ENCODE data around the gene KDM1B.
"Not testable (repeated sequence)": the region's sequence is repeated elsewhere in the genome, so short reads cannot be mapped to it uniquely, and the experiment has no call there.

Gene KDM1B

DNA sequence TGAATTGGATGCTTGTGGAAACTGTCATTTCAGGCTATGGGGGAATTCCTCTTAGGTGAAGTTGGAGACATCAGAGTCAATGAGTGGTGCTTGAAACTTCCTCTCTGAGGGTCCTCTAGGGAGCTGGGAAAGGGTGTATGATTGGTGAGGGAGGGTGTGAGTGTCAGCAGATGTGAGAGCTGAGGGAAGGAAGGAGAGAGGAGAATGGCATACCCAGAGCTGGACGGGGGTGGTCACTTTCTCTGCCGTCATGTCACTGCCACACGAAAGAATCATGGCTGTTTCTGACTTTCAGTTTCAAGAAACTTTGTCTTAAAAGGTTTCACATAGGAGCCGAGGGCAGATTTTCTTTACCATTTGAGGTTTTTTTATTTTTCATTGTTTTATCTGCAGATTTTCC, 58.8 kb downstream of the KDM1B start:
- H3K36me3 ChIP-seq (ENCODE audit: control insufficient read depth, low read depth, low read length) = no peaks in the 10 kb centered on the region
- no peaks in the 10 kb centered on the region for H3K9me3 ChIP-seq (ENCODE audit: control insufficient read depth, low read depth, low read length)
- no peak overlapping the region for H3K9ac ChIP-seq (ENCODE audit: low read length)
- H3K4me3 ChIP-seq (ENCODE audit: low read length) = no peak overlapping the region
- no peaks in the 10 kb centered on the region for H3K4me1 ChIP-seq (ENCODE audit: control insufficient read depth, low read depth, low read length)
- H3K27ac ChIP-seq (ENCODE audit: low read length) = no peak overlapping the region
- H3K27me3 ChIP-seq (ENCODE audit: control insufficient read depth, insufficient read depth, low read length) = no peaks in the 10 kb centered on the region

- no peak overlapping the region for H3K4me3 ChIP-seq (ENCODE audit: low read length)
- H3K36me3 ChIP-seq (ENCODE audit: control insufficient read depth, low read depth, low read length) = no peaks in the 10 kb centered on the region
- no peaks in the 10 kb centered on the region for H3K4me1 ChIP-seq (ENCODE audit: control insufficient read depth, low read depth, low read length)
- no peaks in the 10 kb centered on the region for H3K27me3 ChIP-seq (ENCODE audit: control insufficient read depth, insufficient read depth, low read length)
- no peak overlapping the region for H3K27ac ChIP-seq (ENCODE audit: low read length)
- H3K9ac ChIP-seq (ENCODE audit: low read length) = no peak overlapping the region
- no peaks in the 10 kb centered on the region for H3K9me3 ChIP-seq (ENCODE audit: control insufficient read depth, low read depth, low read length)
Measured at GRCh38 chr6:18215436-18215835, 60.2 kb downstream of the KDM1B start.

DNA sequence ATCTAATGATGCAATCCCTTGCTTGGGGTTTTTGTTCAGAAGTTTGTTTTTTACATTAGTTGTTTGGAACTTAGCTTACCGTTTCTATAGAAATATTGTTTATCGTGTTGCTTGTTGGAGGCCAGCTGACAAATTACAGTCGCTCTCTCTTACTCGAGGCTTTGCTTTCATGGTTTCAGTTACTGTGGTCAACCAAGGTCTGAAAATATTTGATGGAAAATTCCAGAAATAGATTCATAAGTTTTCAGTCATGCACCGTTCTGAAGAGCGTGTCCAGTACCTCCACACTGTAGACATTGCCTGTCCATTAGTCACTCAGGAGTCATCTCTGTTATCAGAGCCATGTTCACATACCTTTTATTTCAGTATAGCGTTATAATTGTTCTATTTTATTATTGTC, 61.2 kb downstream of the KDM1B start:
- H3K27ac ChIP-seq (ENCODE audit: low read length) = no peak overlapping the region

DNA sequence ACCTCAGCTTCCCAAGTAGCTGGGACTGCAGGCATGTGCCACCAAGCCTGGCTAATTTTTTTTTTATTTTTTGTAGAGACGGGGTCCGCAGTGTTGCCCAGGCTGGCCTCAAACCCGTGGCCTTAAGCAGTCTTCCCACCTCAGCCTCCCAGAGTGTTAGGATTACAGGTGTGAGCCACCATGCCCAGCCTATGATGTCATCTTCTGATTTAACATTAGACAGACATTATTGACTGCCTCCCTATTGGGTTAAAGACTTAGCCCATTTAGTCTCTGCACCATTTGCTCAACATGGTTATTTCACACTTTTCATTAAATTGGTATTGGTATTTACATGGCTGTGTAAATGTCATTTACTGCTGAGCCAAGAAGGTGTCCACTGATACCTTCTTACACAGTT, 63.0 kb downstream of the KDM1B start:
- Histone ChIP-seq H3K36me3 (ENCODE audit: control insufficient read depth, low read depth, low read length) (peaks cover 10% of the 10 kb centered on the region), H3K27ac (ENCODE audit: low read length) (no peak overlapping the region), H3K4me1 (ENCODE audit: control insufficient read depth, low read depth, low read length) (no peaks in the 10 kb centered on the region), H3K9ac (ENCODE audit: low read length) (no peak overlapping the region), H3K9me3 (ENCODE audit: control insufficient read depth, low read depth, low read length) (no peaks in the 10 kb centered on the region), H3K4me3 (ENCODE audit: low read length) (no peak overlapping the region), H3K27me3 (ENCODE audit: control insufficient read depth, insufficient read depth, low read length) (no peaks in the 10 kb centered on the region)

More for the DNA sequence above, 61.2 kb downstream of the KDM1B start:
- H3K4me3 ChIP-seq (ENCODE audit: low read length) = no peak overlapping the region
- H3K27me3 ChIP-seq (ENCODE audit: control insufficient read depth, insufficient read depth, low read length) = no peaks in the 10 kb centered on the region
- no peaks in the 10 kb centered on the region for H3K4me1 ChIP-seq (ENCODE audit: control insufficient read depth, low read depth, low read length)
- no peak overlapping the region for H3K9ac ChIP-seq (ENCODE audit: low read length)
- H3K9me3 ChIP-seq (ENCODE audit: control insufficient read depth, low read depth, low read length) = no peaks in the 10 kb centered on the region
- H3K36me3 ChIP-seq (ENCODE audit: control insufficient read depth, low read depth, low read length) = no peaks in the 10 kb centered on the region

DNA sequence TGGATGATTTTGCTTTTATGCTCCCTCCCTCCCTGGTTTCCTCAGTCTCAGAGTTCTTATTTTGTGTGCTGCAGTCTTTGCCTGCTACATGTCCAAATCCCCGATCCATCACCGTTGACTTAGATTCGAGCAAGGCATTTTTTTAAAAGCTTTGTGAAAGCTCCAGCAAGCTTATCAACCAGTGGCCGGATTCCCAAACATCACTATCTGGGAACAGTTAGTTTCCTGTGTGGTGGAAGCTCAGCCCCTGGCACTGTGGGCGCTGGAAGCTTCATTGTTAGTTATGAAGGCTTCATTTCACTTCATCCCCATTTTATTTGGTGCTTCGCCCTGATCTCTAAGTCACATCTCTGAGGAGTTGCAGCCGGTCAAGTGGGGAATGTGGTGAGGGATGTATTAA, 64.4 kb downstream of the KDM1B start:
- Histone ChIP-seq H3K27me3 (ENCODE audit: control insufficient read depth, insufficient read depth, low read length) (no peaks in the 10 kb centered on the region), H3K36me3 (ENCODE audit: control insufficient read depth, low read depth, low read length) (peaks cover 23% of the 10 kb centered on the region), H3K4me1 (ENCODE audit: control insufficient read depth, low read depth, low read length) (no peaks in the 10 kb centered on the region), H3K4me3 (ENCODE audit: low read length) (no peak overlapping the region), H3K27ac (ENCODE audit: low read length) (no peak overlapping the region), H3K9ac (ENCODE audit: low read length) (no peak overlapping the region), H3K9me3 (ENCODE audit: control insufficient read depth, low read depth, low read length) (no peaks in the 10 kb centered on the region)

DNA sequence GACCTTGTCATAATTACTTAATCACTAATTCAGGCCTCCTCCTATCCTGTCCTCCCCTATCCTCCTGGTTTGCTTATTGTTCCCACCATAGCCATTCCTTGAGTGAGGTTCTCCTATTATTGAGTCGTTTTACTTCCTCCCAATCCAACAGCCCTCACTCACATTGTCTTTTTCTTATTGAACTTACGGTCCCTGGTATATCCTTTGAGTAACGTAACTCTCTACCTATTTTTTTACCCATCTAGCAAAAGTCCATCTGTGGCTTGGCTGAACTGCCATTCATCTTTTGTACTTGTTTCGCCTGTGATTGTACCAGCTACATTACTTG, 66.0 kb downstream of the KDM1B start:
- Histone ChIP-seq H3K36me3 (ENCODE audit: control insufficient read depth, low read depth, low read length) (peaks cover 40% of the 10 kb centered on the region), H3K4me1 (ENCODE audit: control insufficient read depth, low read depth, low read length) (no peaks in the 10 kb centered on the region), H3K27me3 (ENCODE audit: control insufficient read depth, insufficient read depth, low read length) (no peaks in the 10 kb centered on the region), H3K9ac (ENCODE audit: low read length) (no peak overlapping the region), H3K4me3 (ENCODE audit: low read length) (no peak overlapping the region), H3K27ac (ENCODE audit: low read length) (no peak overlapping the region), H3K9me3 (ENCODE audit: control insufficient read depth, low read depth, low read length) (no peaks in the 10 kb centered on the region)

GRCh38 chr6:18226451-18227105, 71.4 kb downstream of the KDM1B start:
- not testable (repeated sequence) for H3K27me3 ChIP-seq (ENCODE audit: control insufficient read depth, insufficient read depth, low read length); H3K27ac ChIP-seq (ENCODE audit: low read length); H3K4me3 ChIP-seq (ENCODE audit: low read length); H3K9ac ChIP-seq (ENCODE audit: low read length); H3K9me3 ChIP-seq (ENCODE audit: control insufficient read depth, low read depth, low read length); H3K4me1 ChIP-seq (ENCODE audit: control insufficient read depth, low read depth, low read length)
- H3K36me3 ChIP-seq (ENCODE audit: control insufficient read depth, low read depth, low read length) = peaks cover 67% of the 10 kb centered on the region

DNA sequence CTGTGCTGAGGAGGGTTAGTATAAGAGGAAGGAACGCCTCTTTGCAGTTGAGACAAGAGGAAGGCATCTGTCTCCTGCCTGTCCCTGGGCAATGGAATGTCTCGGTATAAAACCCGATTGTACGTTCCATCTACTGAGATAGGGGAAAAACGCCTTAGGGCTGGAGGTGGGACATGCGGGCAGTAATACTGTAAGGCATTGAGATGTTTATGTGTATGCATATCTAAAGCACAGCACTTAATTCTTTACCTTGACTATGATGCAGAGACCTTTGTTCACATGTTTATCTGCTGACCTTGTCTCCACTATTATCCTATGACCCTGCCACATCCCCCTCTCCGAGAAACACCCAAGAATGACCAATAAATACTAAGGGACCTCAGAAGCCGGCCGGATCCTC, 71.9 kb downstream of the KDM1B start:
- H3K4me3 ChIP-seq (ENCODE audit: low read length) = not testable (repeated sequence)

DNA sequence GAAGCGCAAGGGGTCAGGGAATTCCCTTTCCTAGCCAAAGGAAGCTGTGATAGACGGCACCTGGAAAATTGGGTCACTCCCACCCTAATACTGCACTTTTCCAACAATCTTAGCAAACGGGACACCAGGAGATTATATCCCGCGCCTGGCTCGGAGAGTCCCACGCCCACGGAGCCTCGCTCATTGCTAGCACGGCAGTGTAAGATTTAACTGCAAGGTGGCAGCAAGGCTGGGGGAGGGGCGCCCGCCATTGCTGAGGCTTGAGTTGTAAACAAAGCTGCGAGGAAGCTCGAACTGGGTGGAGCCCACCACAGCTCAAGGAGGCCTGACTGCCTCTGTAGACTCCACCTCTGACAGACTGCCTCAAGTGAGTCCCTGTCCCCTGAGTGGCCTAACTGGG, 73.4 kb downstream of the KDM1B start:
- H3K9me3 ChIP-seq (ENCODE audit: control insufficient read depth, low read depth, low read length); H3K4me1 ChIP-seq (ENCODE audit: control insufficient read depth, low read depth, low read length); H3K27ac ChIP-seq (ENCODE audit: low read length); H3K9ac ChIP-seq (ENCODE audit: low read length); H3K4me3 ChIP-seq (ENCODE audit: low read length); H3K27me3 ChIP-seq (ENCODE audit: control insufficient read depth, insufficient read depth, low read length): not testable (repeated sequence)
- H3K36me3 ChIP-seq (ENCODE audit: control insufficient read depth, low read depth, low read length) = peaks cover 57% of the 10 kb centered on the region

More for the DNA sequence above, 71.9 kb downstream of the KDM1B start:
- H3K27me3 ChIP-seq (ENCODE audit: control insufficient read depth, insufficient read depth, low read length); H3K9me3 ChIP-seq (ENCODE audit: control insufficient read depth, low read depth, low read length); H3K27ac ChIP-seq (ENCODE audit: low read length); H3K9ac ChIP-seq (ENCODE audit: low read length); H3K4me1 ChIP-seq (ENCODE audit: control insufficient read depth, low read depth, low read length): not testable (repeated sequence)
- peaks cover 64% of the 10 kb centered on the region for H3K36me3 ChIP-seq (ENCODE audit: control insufficient read depth, low read depth, low read length)

GRCh38 chr6:18231856-18232255, 76.6 kb downstream of the KDM1B start:
- H3K27ac ChIP-seq (ENCODE audit: low read length); H3K4me3 ChIP-seq (ENCODE audit: low read length); H3K9ac ChIP-seq (ENCODE audit: low read length); H3K4me1 ChIP-seq (ENCODE audit: control insufficient read depth, low read depth, low read length); H3K9me3 ChIP-seq (ENCODE audit: control insufficient read depth, low read depth, low read length); H3K27me3 ChIP-seq (ENCODE audit: control insufficient read depth, insufficient read depth, low read length): not testable (repeated sequence)
- peaks cover 51% of the 10 kb centered on the region for H3K36me3 ChIP-seq (ENCODE audit: control insufficient read depth, low read depth, low read length)

GRCh38 chr6:18233770-18234169, 78.5 kb downstream of the KDM1B start:
- H3K9me3 ChIP-seq (ENCODE audit: control insufficient read depth, low read depth, low read length); H3K27me3 ChIP-seq (ENCODE audit: control insufficient read depth, insufficient read depth, low read length); H3K4me3 ChIP-seq (ENCODE audit: low read length); H3K9ac ChIP-seq (ENCODE audit: low read length); H3K27ac ChIP-seq (ENCODE audit: low read length); H3K4me1 ChIP-seq (ENCODE audit: control insufficient read depth, low read depth, low read length): not testable (repeated sequence)
- H3K36me3 ChIP-seq (ENCODE audit: control insufficient read depth, low read depth, low read length) = peaks cover 49% of the 10 kb centered on the region

GRCh38 chr6:18234564-18234963, 79.3 kb downstream of the KDM1B start:
- Histone ChIP-seq H3K36me3 (ENCODE audit: control insufficient read depth, low read depth, low read length) (peaks cover 48% of the 10 kb centered on the region), H3K4me3 (ENCODE audit: low read length) (no peak overlapping the region), H3K9me3 (ENCODE audit: control insufficient read depth, low read depth, low read length) (peaks cover 4% of the 10 kb centered on the region), H3K4me1 (ENCODE audit: control insufficient read depth, low read depth, low read length) (no peaks in the 10 kb centered on the region), H3K27ac (ENCODE audit: low read length) (no peak overlapping the region), H3K27me3 (ENCODE audit: control insufficient read depth, insufficient read depth, low read length) (no peaks in the 10 kb centered on the region), H3K9ac (ENCODE audit: low read length) (no peak overlapping the region)

All from iPS-18a (cell line).